Thymus (tissue), 11 donors: ENCODE measurements around the gene KRABD2.
"Not testable (repeated sequence)": the region's sequence is repeated elsewhere in the genome, so short reads cannot be mapped to it uniquely, and the experiment has no call there.

Experiments used
- DNase-seq, 9 donors: peaks; one replicate each; pipeline ENCODE4 v3.0.0-alpha.2; 2013; ENCODE audit warnings: low spot score in 9 of 9, low read depth in 6 of 9, missing footprints in 1 of 9
- H3K27ac ChIP-seq, 2 donors: one replicate each; pipeline ENCODE4 v1.5.1; 2013; ENCODE audit warnings: control low read depth in 1 of 2, low read depth in 1 of 2, low read length in 1 of 2, mild to moderate bottlenecking in 1 of 2, moderate library complexity in 1 of 2
- H3K27me3 ChIP-seq, 2 donors: one replicate each; pipeline ENCODE4 v1.5.1; 2013; ENCODE audit warnings: low read length in 1 of 2; ENCODE audit not compliant: control insufficient read depth in 2 of 2, insufficient read depth in 1 of 2
- H3K36me3 ChIP-seq, 2 donors: one replicate each; pipeline ENCODE4 v1.5.1; 2013; ENCODE audit warnings: low read length in 1 of 2, mild to moderate bottlenecking in 1 of 2, moderate library complexity in 1 of 2; ENCODE audit not compliant: control insufficient read depth in 2 of 2, insufficient read depth in 2 of 2
- H3K4me1 ChIP-seq, 2 donors: one replicate each; pipeline ENCODE4 v1.5.1; 2013; ENCODE audit warnings: low read length in 2 of 2; ENCODE audit not compliant: control insufficient read depth in 2 of 2, insufficient read depth in 2 of 2
- H3K4me3 ChIP-seq, 2 donors: one replicate each; pipeline ENCODE4 v1.5.1; 2013; ENCODE audit warnings: low read length in 2 of 2, control low read depth in 1 of 2, mild to moderate bottlenecking in 1 of 2
- H3K9me3 ChIP-seq, 2 donors: one replicate each; pipeline ENCODE4 v1.5.1; 2013; ENCODE audit warnings: low read length in 1 of 2, mild to moderate bottlenecking in 1 of 2; ENCODE audit not compliant: control insufficient read depth in 2 of 2, insufficient read depth in 1 of 2
- WGBS: extraction: QIAGEN DNeasy Blood & Tissue Kit; methylation state at CpG from one replicate; pipeline ENCODE4 v1.1.7; 2013; 5-methylcytosine and 5-hydroxymethylcytosine counted together
- donor health status: healthy.

Gene KRABD2

GRCh38 chr17:8394497-8394896 lies 18.0 kb upstream of the KRABD2 start:
- not testable (repeated sequence) for H3K27ac ChIP-seq, H3K9me3 ChIP-seq, H3K4me1 ChIP-seq, H3K4me3 ChIP-seq, H3K36me3 ChIP-seq, DNase-seq
- H3K27me3 ChIP-seq = peaks cover 0 to 18% of the 10 kb centered on the region in 2 donors
- WGBS = 95% methylated on average over 9 of the region's 9 CpGs

DNA sequence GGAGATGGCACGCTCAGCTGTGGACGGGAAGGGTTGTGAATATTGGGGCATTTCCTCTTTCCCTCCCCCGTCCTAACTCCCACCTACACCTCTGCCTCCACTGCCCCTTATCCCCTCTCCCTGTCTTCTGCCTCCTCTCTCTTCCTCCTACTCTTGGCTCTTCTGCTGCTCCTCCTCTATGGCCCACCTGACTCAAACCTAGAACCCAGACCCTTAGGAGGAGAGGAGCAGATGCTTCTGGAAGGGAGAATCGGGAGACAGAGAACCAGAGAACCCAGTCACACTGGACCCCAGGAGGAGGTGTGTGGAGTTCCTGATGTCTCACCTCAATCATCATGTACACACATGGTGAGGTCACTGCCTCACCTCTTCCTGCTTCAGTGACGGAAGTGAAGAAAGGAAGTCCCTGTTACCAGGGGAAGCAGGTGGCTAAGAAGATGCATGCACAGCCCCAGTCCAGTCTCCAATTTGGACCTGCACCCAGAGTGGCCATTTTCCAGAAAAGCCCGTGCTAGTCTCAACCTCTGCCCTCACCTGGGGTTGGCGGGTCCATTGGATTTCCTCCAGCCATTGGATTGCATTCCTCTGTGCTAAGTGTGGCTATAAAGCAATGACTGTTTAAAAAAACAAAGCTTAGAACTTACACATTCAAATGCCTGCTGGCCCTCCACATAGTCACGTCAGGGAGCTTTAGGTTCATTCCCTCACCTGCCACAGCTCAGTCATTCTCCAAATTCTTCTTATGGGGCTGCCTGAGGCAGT lies 17.1 kb upstream of the KRABD2 start:
- Histone ChIP-seq H3K9me3 (no peaks in the 10 kb centered on the region), H3K4me1 (peaks cover 2 to 7% of the 10 kb centered on the region in 2 donors), H3K4me3 (no peak overlapping the region), H3K36me3 (no peaks in the 10 kb centered on the region), H3K27me3 (peaks cover 0 to 18% of the 10 kb centered on the region in 2 donors), H3K27ac (no peak overlapping the region)
- WGBS = 67% methylated on average over 8 of the region's 8 CpGs
- DNase-seq = peak in 2 of 9 donors; percentile 18 to 45

- Histone ChIP-seq H3K9me3 (no peaks in the 10 kb centered on the region), H3K27ac (no peak overlapping the region), H3K36me3 (no peaks in the 10 kb centered on the region), H3K4me3 (no peak overlapping the region), H3K27me3 (peaks cover 0 to 16% of the 10 kb centered on the region in 2 donors), H3K4me1 (peaks cover 2 to 7% of the 10 kb centered on the region in 2 donors)
- WGBS = 93% methylated on average over 46 of the region's 46 CpGs
- no peak for DNase-seq
Observed at GRCh38 chr17:8392674-8393469, 16.4 kb upstream of the KRABD2 start.

GRCh38 chr17:8392274-8392673 lies 15.8 kb upstream of the KRABD2 start:
- H3K27ac ChIP-seq = no peak overlapping the region

DNA sequence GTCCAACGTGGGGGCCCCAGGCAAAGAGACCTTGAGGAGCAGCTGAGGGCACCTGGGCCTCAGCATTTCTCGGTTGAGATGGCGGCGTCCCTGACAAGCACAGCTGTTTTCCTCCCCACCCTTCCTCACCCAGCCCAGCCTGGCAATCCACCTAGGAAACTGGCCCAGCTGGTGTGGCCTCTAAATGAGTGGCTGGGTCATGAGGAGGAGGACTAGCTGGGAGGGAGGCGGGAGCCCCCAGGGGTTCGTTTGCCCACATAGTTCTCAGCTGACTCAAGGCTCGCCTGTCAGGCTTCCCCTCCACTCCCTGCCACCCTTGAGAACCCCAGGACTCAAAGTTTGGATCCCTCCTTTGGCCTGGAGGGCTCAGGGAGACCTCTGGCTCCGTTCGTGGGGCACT lies 15.2 kb upstream of the KRABD2 start:
- H3K27ac ChIP-seq = no peak overlapping the region
- no peak for DNase-seq
- H3K36me3 ChIP-seq = no peaks in the 10 kb centered on the region
- H3K4me3 ChIP-seq = no peak overlapping the region
- peaks cover 0 to 9% of the 10 kb centered on the region in 2 donors for H3K27me3 ChIP-seq
- peaks cover 2 to 7% of the 10 kb centered on the region in 2 donors for H3K4me1 ChIP-seq
- H3K9me3 ChIP-seq = no peaks in the 10 kb centered on the region
- 68% methylated on average over 9 of the region's 9 CpGs for WGBS

More at GRCh38 chr17:8392274-8392673, 15.8 kb upstream of the KRABD2 start:
- Histone ChIP-seq H3K4me1 (peaks cover 2 to 7% of the 10 kb centered on the region in 2 donors), H3K27me3 (peaks cover 0 to 12% of the 10 kb centered on the region in 2 donors), H3K4me3 (no peak overlapping the region), H3K9me3 (no peaks in the 10 kb centered on the region), H3K36me3 (no peaks in the 10 kb centered on the region)
- DNase-seq = no peak
- 89% methylated on average over 18 of the region's 18 CpGs for WGBS

GRCh38 chr17:8387914-8388651 lies 11.6 kb upstream of the KRABD2 start:
- Histone ChIP-seq H3K27me3 (peaks cover 0 to 5% of the 10 kb centered on the region in 2 donors), H3K36me3 (peaks cover 0 to 4% of the 10 kb centered on the region in 2 donors), H3K27ac (no peak overlapping the region), H3K9me3 (no peaks in the 10 kb centered on the region), H3K4me1 (peaks cover 0 to 6% of the 10 kb centered on the region in 2 donors), H3K4me3 (no peak overlapping the region)
- DNase-seq = no peak
- WGBS = 96% methylated on average over 7 of the region's 7 CpGs

GRCh38 chr17:8386841-8387240 lies 10.3 kb upstream of the KRABD2 start:
- Histone ChIP-seq H3K27ac (no peak overlapping the region), H3K36me3 (peaks cover 2 to 4% of the 10 kb centered on the region in 2 donors), H3K9me3 (no peaks in the 10 kb centered on the region), H3K4me3 (no peak overlapping the region), H3K27me3 (no peaks in the 10 kb centered on the region), H3K4me1 (peaks cover 3 to 10% of the 10 kb centered on the region in 2 donors)
- DNase-seq = no peak
- 94% methylated on average over 6 of the region's 6 CpGs for WGBS

- Histone ChIP-seq H3K36me3 (peaks cover 21% of the 10 kb centered on the region in 2 donors), H3K27me3 (no peaks in the 10 kb centered on the region), H3K4me1 (peaks cover 18 to 21% of the 10 kb centered on the region in 2 donors), H3K27ac (no peak overlapping the region), H3K4me3 (no peak overlapping the region), H3K9me3 (no peaks in the 10 kb centered on the region)
- DNase-seq = no peak
- WGBS = 97% methylated on average over 12 of the region's 12 CpGs
Observed at GRCh38 chr17:8384801-8385378, 8.4 kb upstream of the KRABD2 start.
